Ishikawa (cell line): ENCODE data around the gene IGFBP7.

Experiments
- CREB1 ChIP-seq: IDR thresholded peaks from 2 replicates; pipeline ENCODE4 v1.6.1; 2012; ENCODE audit warnings: low read depth
- TAF1 ChIP-seq: IDR thresholded peaks from 2 replicates; pipeline ENCODE4 v1.6.1; 2012; ENCODE audit warnings: low read depth, mild to moderate bottlenecking
- TCF12 ChIP-seq: IDR thresholded peaks from 2 replicates; pipeline ENCODE4 v1.6.1; 2012; ENCODE audit warnings: low read depth
- TEAD4 ChIP-seq: IDR thresholded peaks from 2 replicates; pipeline ENCODE4 v1.6.1; 2012

DNA sequence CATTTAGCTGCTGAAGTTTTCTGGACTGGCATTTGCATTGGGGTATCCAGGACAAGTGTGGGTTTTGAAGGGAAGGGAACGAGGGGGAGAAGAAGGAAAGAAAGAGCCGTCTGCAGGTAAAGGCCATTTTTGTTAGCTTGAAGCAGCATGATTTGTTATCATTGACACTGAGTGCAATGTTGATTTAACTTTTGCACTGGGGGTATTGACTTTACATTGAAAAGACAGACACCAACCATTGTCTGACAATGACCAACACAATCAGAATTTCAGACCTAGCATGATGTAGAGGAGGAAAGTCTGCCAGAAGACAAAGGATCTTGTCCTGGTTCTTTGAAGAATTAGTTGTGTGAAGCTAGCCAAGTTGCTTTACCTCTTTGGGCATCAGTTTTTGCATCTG lies 39.6 kb upstream of the IGFBP7 start:
- TF ChIP-seq TEAD4 (no peak), CREB1 (no peak), TCF12 (no peak), TAF1 (no peak)
